Naive thymus-derived CD4-positive, alpha-beta T cell (primary cell): Measurements from ENCODE around the gene HCST. TPM values are rescaled to one million over a fixed set of nuclear protein-coding genes. Genes with fewer than 3 reads are reported as not detected.

ENCODE experiments used
- ATAC-seq: fragments of 150-1000 bp; cut with Tn5 transposase; 2 replicates; pipeline ENCODE4 v1.10.0; 2021; ENCODE audit warnings: mild to moderate bottlenecking, moderate library complexity
- CTCF ChIA-PET: fragments of 350-600 bp; sonication (Branson Sonifier 250); formaldehyde crosslinking; loops from one replicate; lab custom pipeline; 2021; ENCODE audit warnings: antibody characterized with exemption; lab: Charles Lee
- POLR2A ChIA-PET: fragments of 350-600 bp; sonication (Branson Sonifier 250); formaldehyde crosslinking; loops from one replicate; lab custom pipeline; 2021; ENCODE audit warnings: antibody characterized with exemption, inconsistent platforms; lab: Charles Lee
- DNase-seq, 9 donors: peaks; one replicate each; pipeline versions ENCODE4 v3.0.0 to v3.0.0-alpha.2; 2020 to 2022; ENCODE audit warnings: mixed read lengths in 1 of 9
- H3K27ac ChIP-seq: one replicate; pipeline ENCODE4 v1.7.0; 2013; ENCODE audit warnings: mild to moderate bottlenecking, low read depth, low read length, moderate library complexity
- H3K27me3 ChIP-seq, 2 donors: one replicate each; pipeline ENCODE4 v1.7.0; 2013; ENCODE audit warnings: low read length in 2 of 2, mild to moderate bottlenecking in 2 of 2, moderate library complexity in 2 of 2; ENCODE audit not compliant: control insufficient read depth in 2 of 2, insufficient read depth in 2 of 2
- H3K36me3 ChIP-seq, 3 experiments: 1 replicate in 2 of 3; 2 replicates in 1 of 3; pipeline ENCODE4 v1.7.0; 2013; ENCODE audit warnings: low read length in 3 of 3, mild to moderate bottlenecking in 3 of 3, moderate library complexity in 1 of 3; ENCODE audit not compliant: insufficient read depth in 3 of 3, control insufficient read depth in 2 of 3
- H3K4me1 ChIP-seq, 2 donors: one replicate each; pipeline ENCODE4 v1.7.0; 2013; ENCODE audit warnings: low read length in 2 of 2, mild to moderate bottlenecking in 2 of 2, moderate library complexity in 1 of 2; ENCODE audit not compliant: control insufficient read depth in 2 of 2, insufficient read depth in 2 of 2
- H3K4me3 ChIP-seq: 2 replicates; pipeline ENCODE4 v1.7.0; 2013; ENCODE audit warnings: mild to moderate bottlenecking, low read length
- H3K9me3 ChIP-seq, 3 experiments: 1 replicate in 2 of 3; 2 replicates in 1 of 3; pipeline ENCODE4 v1.7.0; 2013; ENCODE audit warnings: low read length in 3 of 3; ENCODE audit not compliant: control insufficient read depth in 2 of 3
- H3K27ac Mint-ChIP-seq, 9 donors: one replicate each; pipeline ENCODE4 v1.8.0; 2020 to 2022; ENCODE audit warnings: mixed read lengths in 9 of 9, mild to moderate bottlenecking in 8 of 9, moderate library complexity in 5 of 9, inconsistent platforms in 2 of 9
- H3K27me3 Mint-ChIP-seq, 5 donors: one replicate each; pipeline ENCODE4 v1.8.0; 2021 to 2022; ENCODE audit warnings: mixed read lengths in 5 of 5, mild to moderate bottlenecking in 1 of 5
- H3K36me3 Mint-ChIP-seq, 5 donors: one replicate each; pipeline ENCODE4 v1.8.0; 2020 to 2022; ENCODE audit warnings: mixed read lengths in 5 of 5, mild to moderate bottlenecking in 3 of 5, inconsistent platforms in 1 of 5
- H3K4me1 Mint-ChIP-seq, 7 donors: one replicate each; pipeline ENCODE4 v1.8.0; 2020 to 2022; ENCODE audit warnings: mixed read lengths in 7 of 7, mild to moderate bottlenecking in 3 of 7, inconsistent platforms in 1 of 7
- H3K4me3 Mint-ChIP-seq, 10 donors: one replicate each; pipeline ENCODE4 v1.8.0; 2020 to 2022; ENCODE audit warnings: mild to moderate bottlenecking in 10 of 10, mixed read lengths in 10 of 10, moderate library complexity in 6 of 10, inconsistent platforms in 2 of 10
- H3K9me3 Mint-ChIP-seq, 11 donors: one replicate each; pipeline ENCODE4 v1.8.0; 2020 to 2022; ENCODE audit warnings: mixed read lengths in 11 of 11, mild to moderate bottlenecking in 4 of 11, inconsistent platforms in 1 of 11, moderate library complexity in 1 of 11
- intact Hi-C, 2 donors: fragments of 100-400 bp; cut with micrococcal nuclease; formaldehyde crosslinking; loops; one replicate each; pipeline ENCODE4 v1.15.1; 2023
- polyA plus RNA-seq, 2 donors: library from polyadenylated mRNA; unstranded; fragments of 300-500 nt; fragmentation: Illumina TruSeq; gene quantifications; one replicate each; pipeline ENCODE4 v1.2.3, GENCODE V29; 2021
- total RNA-seq, 6 experiments: library from RNA in 5 of 6; stranded (reverse) in 5 of 6; gene quantifications; 1 replicate in 5 of 6; 2 replicates in 1 of 6; pipeline ENCODE4 v1.2.3 and lab custom pipeline; 2021 to 2026

HCST gene
- total and polyA plus RNA-seq, 7 experiments from 2014 or later, result 57.4 to 895 (median 117) TPM

GRCh38 chr19:35860436-35860817, 41.9 kb upstream of the HCST start:
- peaks cover 0 to 6% of the 10 kb centered on the region in 2 donors for H3K27me3 ChIP-seq
- Mint-ChIP-seq H3K27me3 (peaks cover 30 to 73% (median 47%) of the 10 kb centered on the region in 5 donors), H3K36me3 (peaks cover 0 to 3% (median 0%) of the 10 kb centered on the region in 5 donors)

DNA sequence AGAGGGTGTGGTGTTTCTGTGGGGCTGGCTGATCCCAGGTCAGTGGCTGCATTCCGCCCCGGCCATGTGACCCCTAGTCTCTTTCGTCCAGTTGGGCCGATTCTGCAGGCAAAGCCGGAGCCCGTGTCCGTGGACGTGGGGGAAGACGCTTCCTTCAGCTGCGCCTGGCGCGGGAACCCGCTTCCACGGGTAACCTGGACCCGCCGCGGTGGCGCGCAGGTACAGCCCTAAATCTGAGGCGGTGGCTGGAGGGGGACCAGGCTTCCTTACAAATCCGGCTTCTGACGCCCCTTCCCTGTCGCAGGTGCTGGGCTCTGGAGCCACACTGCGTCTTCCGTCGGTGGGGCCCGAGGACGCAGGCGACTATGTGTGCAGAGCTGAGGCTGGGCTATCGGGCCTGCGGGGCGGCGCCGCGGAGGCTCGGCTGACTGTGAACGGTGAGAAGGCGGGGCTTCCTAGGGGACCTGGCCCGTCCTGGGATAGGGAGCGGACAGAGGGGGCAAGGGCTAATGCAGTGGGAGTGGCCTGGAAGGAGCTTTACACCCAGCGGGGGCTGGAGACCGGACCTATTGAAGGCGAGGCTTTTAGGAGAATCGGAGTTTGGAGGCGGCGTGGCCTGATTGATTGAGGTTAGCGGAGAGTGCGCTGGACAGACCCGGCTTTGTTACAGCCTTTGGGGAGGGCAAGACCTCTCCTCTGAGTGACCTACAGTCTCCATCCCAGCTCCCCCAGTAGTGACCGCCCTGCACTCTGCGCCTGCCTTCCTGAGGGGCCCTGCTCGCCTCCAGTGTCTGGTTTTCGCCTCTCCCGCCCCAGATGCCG, 41.3 kb upstream of the HCST start:
- no peak overlapping the region for H3K27ac Mint-ChIP-seq
- Histone ChIP-seq H3K9me3 (no peaks in the 10 kb centered on the region), H3K4me3 (no peak overlapping the region), H3K27me3 (peaks cover 0 to 4% of the 10 kb centered on the region in 2 donors), H3K4me1 (peaks cover under 1 to 2% of the 10 kb centered on the region in 2 donors), H3K36me3 (no peaks in the 10 kb centered on the region), H3K27ac (no peak overlapping the region)
- H3K9me3 Mint-ChIP-seq, result peaks cover 0 to 4% (median 0%) of the 10 kb centered on the region in 11 donors
- DNase-seq (no peak), ATAC-seq (no peak)
- intact Hi-C loops, result no loop called here
- POLR2A ChIA-PET, result no interaction called here
- peaks cover 0 to 15% (median 8%) of the 10 kb centered on the region in 7 donors for H3K4me1 Mint-ChIP-seq
- H3K4me3 Mint-ChIP-seq, result peak overlapping the region in 1 of 10 donors; percentile 35
- peaks cover 30 to 75% (median 50%) of the 10 kb centered on the region in 5 donors for H3K27me3 Mint-ChIP-seq
- H3K36me3 Mint-ChIP-seq, result peaks cover 0 to 8% (median 0%) of the 10 kb centered on the region in 5 donors
- CTCF ChIA-PET, result no interaction called here

More at GRCh38 chr19:35860436-35860817, 41.9 kb upstream of the HCST start:
- DNase-seq, result no peak
- Histone ChIP-seq H3K9me3 (no peaks in the 10 kb centered on the region), H3K4me3 (no peak overlapping the region), H3K27ac (no peak overlapping the region), H3K4me1 (peaks cover 3 to 5% of the 10 kb centered on the region in 2 donors), H3K36me3 (no peaks in the 10 kb centered on the region)
- Mint-ChIP-seq H3K4me1 (peaks cover 0 to 18% (median 8%) of the 10 kb centered on the region in 7 donors), H3K27ac (no peak overlapping the region), H3K9me3 (peaks cover 0 to 1% (median 0%) of the 10 kb centered on the region in 11 donors), H3K4me3 (no peak overlapping the region)
- ChIA-PET POLR2A (no interaction called here), CTCF (no interaction called here)
- no peak for ATAC-seq
- intact Hi-C loops, result no loop called here

- intact Hi-C loops, result no loop called here
- CTCF ChIA-PET, result no interaction called here
- peaks cover 0 to 15% (median 8%) of the 10 kb centered on the region in 7 donors for H3K4me1 Mint-ChIP-seq
- H3K4me3 Mint-ChIP-seq, result peak overlapping the region in 1 of 10 donors; percentile 35
- ATAC-seq, result no peak
- no peak overlapping the region for H3K4me3 ChIP-seq
- no peaks in the 10 kb centered on the region for H3K9me3 ChIP-seq
- peaks cover 36 to 81% (median 51%) of the 10 kb centered on the region in 5 donors for H3K27me3 Mint-ChIP-seq
- no peak for DNase-seq
- no peak overlapping the region for H3K27ac Mint-ChIP-seq
- peaks cover 0 to 4% (median 0%) of the 10 kb centered on the region in 11 donors for H3K9me3 Mint-ChIP-seq
- H3K36me3 ChIP-seq, result no peaks in the 10 kb centered on the region
- H3K4me1 ChIP-seq, result no peaks in the 10 kb centered on the region
- peaks cover 0 to 8% (median 0%) of the 10 kb centered on the region in 5 donors for H3K36me3 Mint-ChIP-seq
- H3K27me3 ChIP-seq, result peaks cover 0 to 2% of the 10 kb centered on the region in 2 donors
- no peak overlapping the region for H3K27ac ChIP-seq
- POLR2A ChIA-PET, result no interaction called here
These were observed 40.6 kb upstream of the HCST start for GRCh38 chr19:35861640-35862160.

GRCh38 chr19:35862528-35862927, 39.8 kb upstream of the HCST start:
- ChIA-PET POLR2A (no interaction called here), CTCF (interaction anchor here (0.6 kb wide), 1 partner anchor 20 kb away, joined by 3 read pairs; no protein-coding TSS in a partner anchor)
- peaks cover 39 to 80% (median 48%) of the 10 kb centered on the region in 5 donors for H3K27me3 Mint-ChIP-seq

GRCh38 chr19:35863018-35863417, 39.3 kb upstream of the HCST start:
- POLR2A ChIA-PET, result no interaction called here
- Mint-ChIP-seq H3K4me1 (peaks cover 0 to 11% (median 5%) of the 10 kb centered on the region in 7 donors), H3K27me3 (peaks cover 44 to 80% (median 49%) of the 10 kb centered on the region in 5 donors), H3K9me3 (peaks cover 0 to 4% (median 0%) of the 10 kb centered on the region in 11 donors), H3K27ac (no peak overlapping the region), H3K4me3 (no peak overlapping the region), H3K36me3 (peaks cover 0 to 8% (median 0%) of the 10 kb centered on the region in 5 donors)
- intact Hi-C loops, result no loop called here
- Histone ChIP-seq H3K4me3 (no peak overlapping the region), H3K27me3 (peaks cover 2 to 3% of the 10 kb centered on the region in 2 donors), H3K9me3 (no peaks in the 10 kb centered on the region), H3K36me3 (no peaks in the 10 kb centered on the region), H3K27ac (no peak overlapping the region), H3K4me1 (no peaks in the 10 kb centered on the region)
- no peak for ATAC-seq
- no peak for DNase-seq
- CTCF ChIA-PET, result interaction anchor here (0.6 kb wide), 1 partner anchor 19 kb away, joined by 3 read pairs; no protein-coding TSS in a partner anchor

More at GRCh38 chr19:35862528-35862927, 39.8 kb upstream of the HCST start:
- Mint-ChIP-seq H3K9me3 (peaks cover 0 to 4% (median 0%) of the 10 kb centered on the region in 11 donors), H3K27ac (no peak overlapping the region), H3K4me1 (peaks cover 0 to 7% (median 4%) of the 10 kb centered on the region in 7 donors), H3K4me3 (no peak overlapping the region), H3K36me3 (peaks cover 0 to 8% (median 0%) of the 10 kb centered on the region in 5 donors)
- H3K27ac ChIP-seq, result no peak overlapping the region
- DNase-seq, result no peak
- H3K36me3 ChIP-seq, result no peaks in the 10 kb centered on the region
- H3K27me3 ChIP-seq, result peaks cover 0 to 2% of the 10 kb centered on the region in 2 donors
- H3K4me1 ChIP-seq, result no peaks in the 10 kb centered on the region
- H3K4me3 ChIP-seq, result no peak overlapping the region
- intact Hi-C loops, result no loop called here
- no peak for ATAC-seq
- no peaks in the 10 kb centered on the region for H3K9me3 ChIP-seq

DNA sequence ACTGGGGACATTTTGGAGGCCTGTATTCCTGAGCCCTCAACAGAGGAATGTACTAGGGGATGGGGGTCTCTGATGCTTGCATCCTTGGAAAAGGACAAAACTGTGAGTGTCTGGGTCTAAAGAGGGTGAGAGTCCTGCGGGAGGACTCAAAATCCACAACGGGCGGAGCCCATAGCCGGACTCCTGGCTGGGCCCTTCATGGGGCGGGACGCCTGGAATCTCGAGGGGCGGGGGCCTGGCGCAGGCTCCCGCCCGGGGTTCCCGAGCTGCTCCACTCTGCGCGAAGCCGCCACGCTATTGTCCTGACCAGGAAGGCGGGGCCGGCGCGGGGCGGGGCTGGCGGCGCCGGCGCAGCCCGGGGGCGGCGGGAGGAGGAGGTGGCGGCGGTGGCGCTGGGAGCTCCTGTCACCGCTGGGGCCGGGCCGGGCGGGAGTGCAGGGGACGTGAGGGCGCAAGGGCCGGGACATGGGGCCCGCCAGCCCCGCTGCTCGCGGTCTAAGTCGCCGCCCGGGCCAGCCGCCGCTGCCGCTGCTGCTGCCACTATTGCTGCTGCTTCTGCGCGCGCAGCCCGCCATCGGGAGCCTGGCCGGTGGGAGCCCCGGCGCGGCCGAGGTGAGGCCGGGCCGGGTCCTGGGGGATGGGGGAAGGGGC, 34.0 kb upstream of the HCST start, which contains the start of gene APLP1:
TSS of gene APLP1 (plus strand) at position 403 of the 651 bp plus-strand sequence. CDS start at position 466, 63 bp downstream.
- no peaks in the 10 kb centered on the region for H3K9me3 ChIP-seq
- no peaks in the 10 kb centered on the region for H3K36me3 ChIP-seq
- H3K4me3 ChIP-seq, result no peak within 1 kb of the TSS
- H3K4me1 ChIP-seq, result peaks cover 16 to 18% of the 10 kb centered on the region in 2 donors
- H3K27me3 ChIP-seq, result peaks cover 5 to 7% of the 10 kb centered on the region in 2 donors
- ChIA-PET CTCF (no interaction called here), POLR2A (interaction anchor here (1.2 kb wide), 1 partner anchor 30 kb away, joined by 5 read pairs; no protein-coding TSS in a partner anchor)
- Mint-ChIP-seq H3K27me3 (peaks cover 22 to 56% (median 38%) of the 10 kb centered on the region in 5 donors), H3K9me3 (peaks cover 0 to 4% (median 0%) of the 10 kb centered on the region in 11 donors), H3K4me3 (peak within 1 kb of the TSS; percentile 24 to 92 (median 78)), H3K36me3 (peaks cover 0 to 8% (median 0%) of the 10 kb centered on the region in 5 donors), H3K4me1 (peaks cover 13 to 22% (median 17%) of the 10 kb centered on the region in 7 donors), H3K27ac (peak within 1 kb of the TSS in 3 of 9 donors; percentile 32 to 77 (median 52))
- peak; percentile 68 for ATAC-seq
- H3K27ac ChIP-seq, result no peak within 1 kb of the TSS
- DNase-seq, result peak in 8 of 9 donors; percentile 22 to 86 (median 42)
- intact Hi-C loops, result loop anchor here (1.0 to 5.0 kb wide), 6 partner anchors 11 to 176 kb away; partner anchors contain the start of genes ALKBH6 (in 1 of the 2), ARHGAP33 (in 1 of the 2), HCST (in 1 of the 2) and PROSER3 (in 1 of the 2)
